Left kidney (tissue), 8 donors: Measurements from ENCODE around the gene TMEM266. TPM values are rescaled to one million over a fixed set of nuclear protein-coding genes. Genes with fewer than 3 reads are reported as not detected.
A peak's percentile ranks its signal among the peaks of the same experiment; 100 is the strongest.
"Not testable (repeated sequence)": the region's sequence is repeated elsewhere in the genome, so short reads cannot be mapped to it uniquely, and the experiment has no call there.

ENCODE experiments used
- DNase-seq: peaks from one replicate; pipeline ENCODE4 v3.0.0-alpha.2; 2013
- long read RNA-seq, 8 donors: transcript quantifications; one replicate each; lab custom pipeline, GENCODE V29; 2026
- polyA plus RNA-seq: library from polyadenylated mRNA; unstranded; fragments of 120-200 nt; gene quantifications from one replicate; pipeline ENCODE4 v1.2.1, GENCODE V29; 2013; ENCODE audit not compliant: insufficient read length

Gene TMEM266
- 12.3 TPM for polyA plus RNA-seq
- long read RNA-seq, donor 1, partial matches to known transcripts, result 138 of 188 reads
- long read RNA-seq, donor 1, other reads (novel, unspliced or antisense), result 49 of 188 reads
- long read RNA-seq, donor 2, partial matches to known transcripts, result 143 of 158 reads
- long read RNA-seq, donor 2, other reads (novel, unspliced or antisense), result 12 of 158 reads
- long read RNA-seq, donor 3, partial matches to known transcripts, result 87 of 122 reads
- long read RNA-seq, donor 3, other reads (novel, unspliced or antisense), result 32 of 122 reads
- long read RNA-seq, donor 4, result 0 reads
- long read RNA-seq, donor 5, partial matches to known transcripts, result 221 of 354 reads
- long read RNA-seq, donor 5, other reads (novel, unspliced or antisense), result 130 of 354 reads
- long read RNA-seq, donor 6, partial matches to known transcripts, result 0 of 1 reads
- long read RNA-seq, donor 6, other reads (novel, unspliced or antisense), result 0 of 1 reads
- long read RNA-seq, donor 7, partial matches to known transcripts, result 0 of 6 reads
- long read RNA-seq, donor 7, other reads (novel, unspliced or antisense), result 0 of 6 reads
- long read RNA-seq, donor 8, result 0 reads

GRCh38 chr15:76059320-76060117 is at the start of gene TMEM266:
TSS of gene TMEM266 (plus strand) at chr15:76059985. CDS start at chr15:76134264, 74,279 bp downstream.
- peak; percentile 69 for DNase-seq

GRCh38 chr15:76010613-76011012 is 49.2 kb upstream of the TMEM266 start:
- no peak for DNase-seq

GRCh38 chr15:76011627-76012551 is 47.9 kb upstream of the TMEM266 start, which contains the start of gene NRG4:
TSS of gene NRG4 (minus strand) at chr15:76012424. CDS start at chr15:76011230, 1,194 bp downstream.
- no peak for DNase-seq

- DNase-seq, result not testable (repeated sequence)
These were observed 46.3 kb upstream of the TMEM266 start for GRCh38 chr15:76013470-76013869.

- no peak for DNase-seq
These were observed 35.6 kb upstream of the TMEM266 start for GRCh38 chr15:76024021-76024768.

GRCh38 chr15:76032046-76032445 is 27.7 kb upstream of the TMEM266 start:
- no peak for DNase-seq

GRCh38 chr15:76033438-76033837 is 26.3 kb upstream of the TMEM266 start:
- DNase-seq, result no peak

GRCh38 chr15:76034111-76034510 is 25.7 kb upstream of the TMEM266 start:
- no peak for DNase-seq

- no peak for DNase-seq
These were observed 24.2 kb upstream of the TMEM266 start for GRCh38 chr15:76035593-76035992.

GRCh38 chr15:76038512-76038911 is 21.3 kb upstream of the TMEM266 start:
- no peak for DNase-seq

- DNase-seq, result not testable (repeated sequence)
These were observed 5.6 kb upstream of the TMEM266 start for GRCh38 chr15:76054201-76054600.

- no peak for DNase-seq
These were observed 2.9 kb upstream of the TMEM266 start for GRCh38 chr15:76056931-76057330.

- peak; percentile 44 for DNase-seq
These were observed 2.3 kb upstream of the TMEM266 start for GRCh38 chr15:76057332-76058000.

- no peak for DNase-seq
These were observed 968 bp upstream of the TMEM266 start for GRCh38 chr15:76058714-76059319.

- DNase-seq, result no peak
These were observed 569 bp downstream of the TMEM266 start for GRCh38 chr15:76060118-76060989.

- no peak for DNase-seq
These were observed 1.9 kb downstream of the TMEM266 start for GRCh38 chr15:76061700-76062099.

- DNase-seq, result no peak
These were observed 2.5 kb downstream of the TMEM266 start for GRCh38 chr15:76062286-76062685.

- DNase-seq, result no peak
These were observed 4.6 kb downstream of the TMEM266 start for GRCh38 chr15:76064375-76064774.

GRCh38 chr15:76065245-76065644 is 5.5 kb downstream of the TMEM266 start:
- DNase-seq, result no peak
